Measurements from ENCODE around the gene ABCA3.

ABCA3 gene

DNA sequence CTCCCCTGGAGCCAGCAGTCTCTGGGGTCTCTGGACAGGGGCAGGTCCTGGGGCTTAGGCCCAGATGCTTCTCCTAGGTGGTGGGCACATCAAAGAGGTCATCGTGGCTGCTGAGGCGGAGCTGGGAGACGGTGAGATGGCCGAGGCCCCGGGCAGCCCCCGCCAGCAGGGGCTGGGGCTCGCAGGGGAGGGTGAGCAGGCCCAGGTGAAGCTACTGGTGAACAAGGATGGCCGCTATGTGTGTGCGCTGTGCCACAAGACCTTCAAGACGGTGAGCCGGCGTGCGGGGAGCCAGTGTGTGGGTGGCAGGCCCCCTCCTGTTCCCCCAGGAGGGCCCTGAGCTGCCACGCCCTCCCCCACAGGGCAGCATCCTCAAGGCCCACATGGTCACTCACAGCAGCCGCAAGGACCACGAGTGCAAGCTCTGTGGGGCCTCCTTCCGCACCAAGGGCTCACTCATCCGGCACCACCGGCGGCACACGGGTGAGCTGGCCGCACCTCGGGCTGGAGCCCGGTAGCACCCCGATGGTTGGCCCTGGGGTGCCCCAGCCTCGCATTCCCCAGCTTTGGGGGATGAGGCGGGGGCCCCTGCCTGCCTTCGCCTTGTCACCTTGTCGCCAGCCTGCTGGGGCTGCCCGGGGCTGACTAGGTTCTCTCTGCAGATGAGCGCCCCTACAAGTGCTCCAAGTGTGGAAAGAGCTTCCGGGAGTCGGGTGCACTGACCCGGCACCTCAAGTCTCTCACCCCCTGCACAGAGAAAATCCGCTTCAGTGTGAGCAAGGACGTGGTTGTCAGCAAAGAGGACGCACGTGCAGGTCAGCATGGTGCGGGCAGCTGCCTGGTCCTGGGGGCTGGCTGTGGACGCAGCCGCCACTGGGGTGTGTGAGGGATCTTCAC is 108.2 kb downstream of the ABCA3 start:
- DNase-seq: no peak

DNA sequence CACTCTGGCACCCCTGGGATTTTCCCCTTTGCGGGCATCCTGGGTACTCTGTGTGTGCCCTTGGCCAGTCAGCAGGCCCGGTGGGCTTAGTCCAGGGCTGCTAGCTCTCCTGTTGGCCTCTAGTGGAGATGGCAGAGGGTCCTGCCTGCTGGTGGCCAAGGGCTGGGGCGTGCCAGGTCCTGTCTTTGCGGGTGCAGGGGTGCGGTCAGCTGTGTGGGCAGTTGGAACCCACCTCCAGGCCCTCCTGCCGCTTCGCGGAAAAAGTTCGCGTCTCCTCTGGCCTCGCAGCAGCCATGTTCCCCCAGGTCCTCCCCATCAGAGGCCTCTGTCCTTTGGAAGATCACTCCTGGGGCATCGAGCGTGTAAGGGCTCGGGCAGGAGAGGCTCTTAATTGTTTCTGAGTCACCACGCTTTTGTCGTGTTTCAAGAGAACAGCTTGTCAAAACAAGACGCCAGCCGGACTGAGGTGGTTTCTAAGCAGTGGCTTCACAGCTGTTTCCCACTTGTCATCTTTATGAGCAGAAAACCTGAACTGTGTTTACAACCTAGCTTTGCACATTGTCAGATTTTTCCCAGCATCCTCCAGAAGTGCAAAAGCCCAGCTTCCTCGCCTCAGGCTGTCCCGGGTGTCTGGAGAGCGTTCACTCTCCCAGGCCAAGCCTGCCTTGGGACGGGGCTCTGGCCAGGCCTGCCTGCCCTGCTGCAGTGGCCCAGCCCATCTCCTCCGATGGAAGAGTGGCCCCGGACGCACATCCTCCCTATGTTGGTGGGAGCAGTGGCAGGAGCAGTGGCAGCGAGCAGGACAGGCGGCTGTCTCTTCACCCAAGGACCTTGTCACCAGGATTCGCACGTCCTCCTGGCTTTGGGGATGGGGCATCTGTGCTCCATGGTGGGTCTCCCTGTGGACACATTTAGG is 109.3 kb downstream of the ABCA3 start:
- DNase-seq: no peak

DNA sequence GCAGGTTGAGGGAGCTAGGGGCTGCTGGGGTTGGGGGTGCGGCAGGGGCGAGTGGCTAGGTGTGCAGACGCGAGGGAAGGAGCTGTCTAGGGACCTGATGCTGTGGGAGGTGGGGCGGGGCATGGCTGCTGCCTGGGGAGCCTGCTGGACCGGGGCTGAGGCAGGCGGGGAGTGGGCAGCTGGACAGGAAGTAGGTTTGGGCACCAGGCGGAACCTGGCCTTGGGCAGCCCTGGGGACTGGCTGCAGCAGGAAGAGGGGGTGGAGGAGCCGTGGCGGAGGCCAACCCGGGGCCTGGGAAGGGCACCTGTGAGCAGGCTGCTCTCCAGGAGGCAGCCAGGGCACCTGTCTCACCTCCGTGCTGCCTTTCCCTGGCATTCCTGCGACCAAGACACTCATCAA is 110.2 kb downstream of the ABCA3 start:
- DNase-seq: no peak

DNA sequence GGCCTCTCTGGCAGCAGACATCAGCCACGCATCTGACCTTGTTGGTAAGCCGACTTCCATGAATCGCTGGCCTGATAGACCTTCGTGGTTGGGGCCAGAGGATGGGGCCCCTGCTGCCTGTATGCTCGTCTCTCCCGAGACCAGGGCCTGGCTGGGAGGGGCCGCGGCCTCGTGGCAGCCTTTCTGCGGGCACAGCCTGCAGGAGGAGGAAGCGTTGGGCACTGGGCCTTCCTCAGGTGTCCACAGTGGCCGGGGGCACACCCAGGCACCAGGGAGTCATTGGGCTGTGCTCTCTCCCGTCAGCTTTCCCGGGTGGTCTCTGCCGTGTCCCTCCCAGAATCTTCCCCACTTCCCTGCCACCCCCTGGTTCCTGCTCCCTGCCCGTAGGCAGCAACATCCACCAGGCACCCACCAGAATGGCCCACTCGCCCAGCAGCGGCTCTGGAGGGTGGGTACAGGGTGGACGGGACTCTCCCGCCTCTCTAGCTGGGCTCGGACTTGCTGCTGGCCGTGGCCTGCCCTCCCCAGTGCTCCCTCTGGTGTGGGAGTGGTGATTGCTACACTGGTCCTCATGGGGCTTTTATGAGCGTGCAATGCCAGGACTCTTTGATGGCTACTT is 110.8 kb downstream of the ABCA3 start:
- no peak for DNase-seq

DNA sequence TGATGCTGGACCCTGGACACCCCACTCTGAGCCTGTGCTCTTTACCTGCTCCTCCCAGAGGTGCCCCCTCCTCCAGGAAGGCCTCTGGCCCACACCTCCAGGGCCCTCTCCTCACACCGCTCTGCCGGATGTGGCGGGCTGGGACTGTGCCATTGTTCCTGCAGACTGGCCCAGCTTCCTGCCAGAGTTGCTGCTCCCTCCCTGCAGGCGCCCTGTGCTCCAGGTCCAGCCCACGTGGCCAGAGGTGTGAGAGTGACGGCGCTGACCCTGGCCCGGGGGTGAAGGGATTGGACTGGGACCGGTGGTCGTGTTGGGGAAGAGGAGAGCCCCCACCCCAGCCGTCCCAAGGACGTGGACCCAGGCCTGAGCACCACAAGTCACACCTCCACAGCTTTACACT is 111.4 kb downstream of the ABCA3 start:
- no peak for DNase-seq

DNA sequence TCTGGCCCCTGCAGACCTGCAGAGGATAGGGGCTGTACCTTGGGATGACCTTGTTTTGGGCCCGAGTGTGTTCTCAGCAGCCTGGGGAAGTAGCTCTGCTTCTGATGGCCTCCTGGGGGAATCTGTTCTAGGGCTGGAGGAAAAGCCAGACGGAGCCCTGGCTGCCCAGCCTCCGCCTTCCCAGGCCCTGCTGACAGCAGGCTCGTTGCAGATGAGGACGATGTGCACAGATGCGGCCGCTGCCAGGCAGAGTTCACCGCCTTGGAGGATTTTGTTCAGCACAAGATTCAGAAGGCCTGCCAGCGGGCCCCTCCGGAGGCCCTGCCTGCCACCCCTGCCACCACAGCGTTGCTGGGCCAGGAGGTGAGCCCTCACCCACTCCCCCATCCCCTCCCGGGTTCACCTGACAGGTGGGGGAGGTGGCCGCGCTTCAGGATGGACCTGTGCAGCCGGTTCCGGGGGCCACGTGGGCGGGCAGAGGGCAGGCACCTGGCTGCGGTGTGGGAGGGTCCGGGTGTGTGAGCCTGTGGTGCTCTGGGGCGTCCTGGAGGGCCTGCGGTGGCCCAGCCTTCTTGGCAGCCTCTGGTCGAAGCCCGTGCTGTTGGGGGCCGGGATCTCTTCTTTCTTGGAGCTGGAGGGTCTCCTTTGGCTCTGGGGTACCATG is 112.2 kb downstream of the ABCA3 start:
- DNase-seq: no peak

DNA sequence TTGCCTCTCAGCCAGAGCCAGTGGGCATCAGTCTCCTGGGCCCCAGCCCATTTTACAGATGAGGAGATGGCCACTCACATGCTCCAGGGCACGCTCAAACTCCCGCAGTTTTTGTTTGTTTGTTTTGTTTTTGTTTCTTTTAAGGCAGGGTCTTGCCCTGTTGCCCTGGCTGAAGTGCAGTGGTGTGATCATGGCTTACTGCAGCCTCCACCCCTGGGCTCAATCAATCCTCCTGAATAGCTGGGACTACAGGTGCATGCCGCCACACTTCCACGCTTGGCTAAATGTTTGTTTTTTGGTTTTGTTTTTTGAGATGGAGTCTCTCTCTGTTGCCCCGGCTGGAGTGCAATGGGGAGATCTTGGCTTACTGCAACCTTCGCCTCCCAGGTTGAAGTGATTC is 113.6 kb downstream of the ABCA3 start:
- DNase-seq: no peak

DNA sequence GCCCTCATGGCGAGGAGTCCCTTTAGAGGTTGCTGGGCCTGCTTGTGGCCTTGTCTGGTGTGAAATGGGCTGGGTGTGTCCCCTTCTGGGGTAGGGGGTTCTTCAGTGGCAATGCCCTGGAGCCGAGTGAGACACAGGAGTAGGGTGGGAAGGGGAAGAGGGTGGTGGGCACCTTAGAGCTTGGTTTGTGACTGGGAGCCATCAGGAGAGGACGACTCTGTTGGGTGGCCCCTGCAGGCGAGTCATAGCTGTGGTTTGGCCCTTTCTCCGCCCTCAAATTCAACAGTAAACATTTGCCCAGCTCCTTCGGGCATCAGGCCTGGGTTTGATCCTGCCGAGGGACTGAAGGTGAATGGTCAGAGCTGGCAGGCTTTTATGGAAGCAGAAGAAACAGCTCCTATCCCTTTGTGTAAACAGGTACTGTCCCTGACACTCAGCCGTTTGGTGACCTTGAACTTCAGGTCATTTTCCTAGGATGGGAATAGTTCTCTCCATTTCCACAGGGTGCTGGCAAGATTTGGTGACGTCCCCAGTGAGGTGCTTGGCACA is 114.2 kb downstream of the ABCA3 start:
- DNase-seq: no peak
